Fibroblast of the aortic adventitia (primary cell): ENCODE data around the gene SCYGR7. TPM values are rescaled to one million over a fixed set of nuclear protein-coding genes. Genes with fewer than 3 reads are reported as not detected.

Source experiments
- DNase-seq: peaks from one replicate; pipeline ENCODE4 v3.0.0-alpha.2; 2010; ENCODE audit warnings: low read depth
- H3K4me3 ChIP-seq: 2 replicates; pipeline ENCODE4 v1.5.1; 2011; ENCODE audit warnings: low read depth, mild to moderate bottlenecking, control low read depth, low read length, moderate library complexity
- CTCF ChIP-seq: IDR thresholded peaks from 2 replicates; pipeline ENCODE4 v1.5.1; 2011; ENCODE audit warnings: mild to moderate bottlenecking, low read length, control low read depth, inconsistent platforms; ENCODE audit not compliant: insufficient read depth
- total RNA-seq: library from RNA; depleted of rRNA; stranded (reverse); fragments of >200 nt; gene quantifications from 2 replicates; pipeline ENCODE4 v1.2.3, GENCODE V29; 2012; ENCODE audit warnings: low replicate concordance

The SCYGR7 gene
- total RNA-seq: not detected in 2 replicates

GRCh38 chr2:227728035-227728434 is at the start of gene SCYGR7:
TSS of gene SCYGR7 (plus strand) at chr2:227728335. CDS start at chr2:227728335, 0 bp downstream.
- TF ChIP-seq CTCF: no peak
- DNase-seq: no peak
- H3K4me3 ChIP-seq: no peak within 1 kb of the TSS

- DNase-seq: no peak
- H3K4me3 ChIP-seq: no peak overlapping the region
Measured at GRCh38 chr2:227684258-227684657, 43.9 kb upstream of the SCYGR7 start.

GRCh38 chr2:227687189-227687588 is 40.9 kb upstream of the SCYGR7 start:
- H3K4me3 ChIP-seq: no peak overlapping the region
- TF ChIP-seq CTCF: no peak
- no peak for DNase-seq

More at GRCh38 chr2:227684258-227684657, 43.9 kb upstream of the SCYGR7 start:
- no peak for TF ChIP-seq CTCF

- no peak for DNase-seq
- no peak for TF ChIP-seq CTCF
- H3K4me3 ChIP-seq: no peak overlapping the region
Measured at GRCh38 chr2:227696990-227697679, 31.0 kb upstream of the SCYGR7 start.

- H3K4me3 ChIP-seq: no peak overlapping the region
- TF ChIP-seq CTCF: no peak
- no peak for DNase-seq
Measured at GRCh38 chr2:227701556-227701955, 26.6 kb upstream of the SCYGR7 start.

GRCh38 chr2:227703280-227703732 is 24.8 kb upstream of the SCYGR7 start:
- H3K4me3 ChIP-seq: no peak overlapping the region
- no peak for TF ChIP-seq CTCF
- peak; percentile 48 for DNase-seq
